RWPE2 (cell line): Measurements from ENCODE around the gene IDUA.
A peak's percentile ranks its signal among the peaks of the same experiment; 100 is the strongest.

Source experiments
- ATAC-seq: fragments of 200-7000 bp; cut with Tn5 transposase; 3 replicates; pipeline ENCODE4 v1.9.1; 2021; ENCODE audit warnings: low read depth
- DNase-seq: peaks from one replicate; pipeline ENCODE4 v3.0.0-alpha.2; 2020; ENCODE audit warnings: low spot score
- H3K27ac ChIP-seq: fragments of 450-650 bp; 2 replicates; pipeline ENCODE4 v1.5.1; 2017; ENCODE audit warnings: mild to moderate bottlenecking; ENCODE audit not compliant: poor library complexity, severe bottlenecking
- H3K27me3 ChIP-seq: fragments of 250-450 bp; sonication (Bioruptor Pico); 2 replicates; pipeline ENCODE4 v1.5.1; 2021; ENCODE audit warnings: mild to moderate bottlenecking, moderate library complexity; ENCODE audit not compliant: insufficient read depth, poor library complexity, severe bottlenecking
- H3K36me3 ChIP-seq: fragments of 250-450 bp; sonication (Bioruptor Pico); 2 replicates; pipeline ENCODE4 v1.5.1; 2020; ENCODE audit warnings: low read depth, mild to moderate bottlenecking, moderate library complexity
- H3K4me1 ChIP-seq: fragments of 250-450 bp; sonication (Bioruptor Pico); 2 replicates; pipeline ENCODE4 v1.5.1; 2021; ENCODE audit warnings: mild to moderate bottlenecking, moderate library complexity; ENCODE audit not compliant: insufficient read depth, poor library complexity, severe bottlenecking
- H3K4me3 ChIP-seq: fragments of 250-450 bp; sonication (Bioruptor Pico); 2 replicates; pipeline ENCODE4 v1.5.1; 2021; ENCODE audit warnings: mild to moderate bottlenecking, moderate library complexity; ENCODE audit not compliant: severe bottlenecking
- H3K9me3 ChIP-seq: fragments of 250-450 bp; sonication (Bioruptor Pico); 2 replicates; pipeline ENCODE4 v1.5.1; 2021; ENCODE audit warnings: mild to moderate bottlenecking, moderate library complexity; ENCODE audit not compliant: severe bottlenecking
- CTCF ChIP-seq: fragments of 450-650 bp; IDR thresholded peaks from one replicate; pipeline ENCODE4 v1.5.1; 2017; ENCODE audit warnings: mild to moderate bottlenecking, moderate library complexity; ENCODE audit not compliant: poor library complexity, severe bottlenecking

IDUA gene

GRCh38 chr4:1008840-1009541 lies 22.1 kb downstream of the IDUA start:
- Histone ChIP-seq H3K4me3 (peak overlapping the region; percentile 39), H3K36me3 (no peaks in the 10 kb centered on the region), H3K9me3 (no peaks in the 10 kb centered on the region), H3K4me1 (peaks cover 5% of the 10 kb centered on the region), H3K27ac (no peak overlapping the region), H3K27me3 (peaks cover 35% of the 10 kb centered on the region)
- no peak for TF ChIP-seq CTCF
- DNase-seq: no peak
- ATAC-seq: no peak

- no peak for TF ChIP-seq CTCF
- H3K4me1 ChIP-seq: peaks cover 5% of the 10 kb centered on the region
- DNase-seq (no peak), ATAC-seq (peak; percentile 2; the same call in 2 of the 3 replicates)
- H3K27ac ChIP-seq: peak overlapping the region; percentile 70
- no peaks in the 10 kb centered on the region for H3K36me3 ChIP-seq
- peak overlapping the region; percentile 39 for H3K4me3 ChIP-seq
- H3K27me3 ChIP-seq: peaks cover 28% of the 10 kb centered on the region
- no peaks in the 10 kb centered on the region for H3K9me3 ChIP-seq
Observed at GRCh38 chr4:1009542-1010394, 22.9 kb downstream of the IDUA start.

GRCh38 chr4:1010395-1011021 lies 23.7 kb downstream of the IDUA start:
- ATAC-seq (peak; percentile 75), DNase-seq (peak; percentile 87)
- no peaks in the 10 kb centered on the region for H3K9me3 ChIP-seq
- H3K27ac ChIP-seq: peak overlapping the region; percentile 70
- no peaks in the 10 kb centered on the region for H3K36me3 ChIP-seq
- H3K4me1 ChIP-seq: peaks cover 5% of the 10 kb centered on the region
- peaks cover 21% of the 10 kb centered on the region for H3K27me3 ChIP-seq
- H3K4me3 ChIP-seq: peak overlapping the region; percentile 39
- no peak for TF ChIP-seq CTCF

- Histone ChIP-seq H3K27me3 (peaks cover 21% of the 10 kb centered on the region), H3K36me3 (no peaks in the 10 kb centered on the region), H3K9me3 (no peaks in the 10 kb centered on the region), H3K4me3 (peak within 1 kb of the TSS; percentile 58), H3K27ac (peak within 1 kb of the TSS; percentile 70), H3K4me1 (peaks cover 5% of the 10 kb centered on the region)
- DNase-seq: peak; percentile 92
- no peak for TF ChIP-seq CTCF
- peak; percentile 41 for ATAC-seq
Observed at GRCh38 chr4:1011022-1011665, 24.3 kb downstream of the IDUA start, which contains the start of gene FGFRL1. Gene FGFRL1, plus strand, starts transcription at chr4:1011626. Its CDS starts 860 bp downstream, at chr4:1012486.
